ENCODE data around the gene DGCR8. TPM values are rescaled to one million over a fixed set of nuclear protein-coding genes. Genes with fewer than 3 reads are reported as not detected.
A peak's percentile ranks its signal among the peaks of the same experiment; 100 is the strongest.

Gene DGCR8
- total and polyA plus RNA-seq, 12 donors: 8.3 to 26.3 (median 14.0) TPM

DNA sequence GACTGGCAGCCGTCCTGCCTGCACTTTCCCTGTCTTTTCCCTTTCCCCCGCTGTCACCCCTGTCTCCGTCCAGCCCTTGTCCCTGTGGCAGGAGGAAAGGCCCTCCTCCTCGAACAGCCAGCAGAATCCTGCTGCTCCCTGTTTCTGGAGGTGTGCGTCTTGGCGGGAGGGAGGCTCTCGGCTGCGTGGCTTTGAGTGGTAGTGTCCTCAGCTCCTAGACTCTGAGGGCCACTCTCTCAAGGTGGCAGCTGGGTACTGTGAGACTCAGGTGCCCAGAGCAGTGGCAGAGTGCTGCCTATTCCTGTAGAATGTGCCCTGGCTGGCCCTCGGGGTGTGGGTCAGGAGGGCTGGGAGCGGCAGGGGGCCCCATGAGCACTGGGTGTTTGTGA is 26.8 kb downstream of the DGCR8 start:
- H3K27me3 ChIP-seq: no peaks in the 10 kb centered on the region
- DNase-seq: peak in 1 of 2 donors; percentile 3
- H3K27ac ChIP-seq: no peak overlapping the region
- ATAC-seq: no peak
- H3K9me3 ChIP-seq: no peaks in the 10 kb centered on the region
- intact Hi-C loops (cut with DNase I): no loop called here
- TF ChIP-seq, protein P1, sequence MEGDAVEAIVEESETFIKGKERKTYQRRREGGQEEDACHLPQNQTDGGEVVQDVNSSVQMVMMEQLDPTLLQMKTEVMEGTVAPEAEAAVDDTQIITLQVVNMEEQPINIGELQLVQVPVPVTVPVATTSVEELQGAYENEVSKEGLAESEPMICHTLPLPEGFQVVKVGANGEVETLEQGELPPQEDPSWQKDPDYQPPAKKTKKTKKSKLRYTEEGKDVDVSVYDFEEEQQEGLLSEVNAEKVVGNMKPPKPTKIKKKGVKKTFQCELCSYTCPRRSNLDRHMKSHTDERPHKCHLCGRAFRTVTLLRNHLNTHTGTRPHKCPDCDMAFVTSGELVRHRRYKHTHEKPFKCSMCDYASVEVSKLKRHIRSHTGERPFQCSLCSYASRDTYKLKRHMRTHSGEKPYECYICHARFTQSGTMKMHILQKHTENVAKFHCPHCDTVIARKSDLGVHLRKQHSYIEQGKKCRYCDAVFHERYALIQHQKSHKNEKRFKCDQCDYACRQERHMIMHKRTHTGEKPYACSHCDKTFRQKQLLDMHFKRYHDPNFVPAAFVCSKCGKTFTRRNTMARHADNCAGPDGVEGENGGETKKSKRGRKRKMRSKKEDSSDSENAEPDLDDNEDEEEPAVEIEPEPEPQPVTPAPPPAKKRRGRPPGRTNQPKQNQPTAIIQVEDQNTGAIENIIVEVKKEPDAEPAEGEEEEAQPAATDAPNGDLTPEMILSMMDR (IDR thresholded peaks at IDR 0.05): no peak
- WGBS, 2 donors: 94% methylated on average over 10 of the region's 10 CpGs
- H3K4me1 ChIP-seq: peaks cover 0 to 6% (median 1%) of the 10 kb centered on the region in 9 donors
- peaks cover 14 to 98% (median 50%) of the 10 kb centered on the region in 9 donors for H3K36me3 ChIP-seq
- H3K4me3 ChIP-seq: no peak overlapping the region

DNA sequence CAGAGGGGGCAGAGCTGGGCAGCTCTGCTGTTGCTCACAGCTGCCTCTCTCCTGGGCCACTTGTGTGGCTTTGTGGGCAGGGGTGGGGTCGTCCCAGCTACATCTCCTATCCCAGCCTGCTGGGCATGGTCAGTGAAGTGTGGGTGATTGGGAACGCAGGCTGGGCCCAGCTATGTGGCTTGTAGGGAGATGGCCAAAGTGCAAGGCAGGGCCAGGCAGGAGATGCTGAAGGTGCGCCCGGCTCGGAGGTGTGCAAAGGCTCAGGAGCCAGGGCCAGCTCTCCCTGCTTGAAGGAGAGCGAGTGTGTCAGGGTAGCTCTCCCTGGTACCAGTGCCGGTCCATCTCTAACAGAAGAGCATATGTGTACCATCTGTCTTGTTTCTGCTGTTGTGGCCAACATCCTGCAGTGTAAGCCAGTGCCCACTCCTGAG is 27.4 kb downstream of the DGCR8 start:
- intact Hi-C loops (cut with DNase I): no loop called here
- no peak for ATAC-seq
- H3K4me1 ChIP-seq: peaks cover 0 to 12% (median 6%) of the 10 kb centered on the region in 9 donors
- H3K36me3 ChIP-seq: peaks cover 14 to 98% (median 50%) of the 10 kb centered on the region in 9 donors
- WGBS, 2 donors: 91 to 96% methylated on average over 7 of the region's 7 CpGs
- H3K4me3 ChIP-seq: no peak overlapping the region
- no peak overlapping the region for H3K27ac ChIP-seq
- H3K9me3 ChIP-seq: no peaks in the 10 kb centered on the region
- TF ChIP-seq, protein P1 (IDR thresholded peaks at IDR 0.05): no peak
- peak in 1 of 2 donors; percentile 6 for DNase-seq
- no peaks in the 10 kb centered on the region for H3K27me3 ChIP-seq

DNA sequence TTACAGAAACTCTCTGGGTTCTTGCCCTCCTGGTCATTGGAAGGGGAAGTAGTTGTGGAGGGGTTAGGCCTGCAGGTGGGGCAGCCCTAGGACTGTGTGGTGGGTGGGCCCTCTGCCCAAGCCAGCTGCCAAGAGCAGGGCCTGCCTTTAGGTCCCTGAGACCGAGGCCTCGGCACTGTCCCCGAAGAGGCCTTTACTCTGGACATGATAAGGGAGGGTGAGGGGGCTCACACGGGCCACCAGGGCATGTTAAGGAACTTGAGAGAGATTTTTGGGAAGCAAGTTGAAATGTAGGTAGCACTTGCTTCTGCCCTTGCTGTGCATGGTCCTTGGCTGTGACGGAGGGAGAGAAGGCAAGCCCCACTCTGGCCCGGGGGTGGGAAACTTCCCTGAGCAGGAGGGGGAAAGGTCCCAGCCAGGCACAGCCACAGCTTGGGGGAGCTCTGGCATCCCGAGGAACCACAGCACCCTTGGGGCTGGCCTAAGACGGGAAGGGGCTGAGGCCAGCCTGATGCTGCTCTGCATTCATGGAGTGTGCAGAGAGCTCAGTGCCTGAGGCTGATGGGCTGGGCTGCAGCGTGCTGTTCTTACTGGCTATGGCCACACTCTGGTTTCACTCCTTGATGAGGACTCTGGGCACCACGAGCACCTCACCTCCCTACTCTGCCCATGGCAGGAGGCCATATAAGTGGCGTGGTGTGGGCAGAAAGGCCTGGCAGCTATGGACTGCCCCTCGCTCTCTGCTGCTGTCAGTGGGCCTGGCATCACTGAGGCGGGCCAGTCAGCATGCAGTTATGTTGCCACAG is 28.1 kb downstream of the DGCR8 start:
- Histone ChIP-seq H3K4me3 (no peak overlapping the region), H3K4me1 (peaks cover 0 to 15% (median 7%) of the 10 kb centered on the region in 9 donors), H3K36me3 (peaks cover 14 to 98% (median 55%) of the 10 kb centered on the region in 9 donors), H3K27me3 (no peaks in the 10 kb centered on the region), H3K27ac (no peak overlapping the region), H3K9me3 (no peaks in the 10 kb centered on the region)
- DNase-seq (peak in 1 of 2 donors; percentile 6), ATAC-seq (no peak)
- intact Hi-C loops (cut with DNase I): no loop called here
- 83 to 85% methylated on average over 13 of the region's 13 CpGs for WGBS, 2 donors
- TF ChIP-seq, protein P1 (IDR thresholded peaks at IDR 0.05): no peak

DNA sequence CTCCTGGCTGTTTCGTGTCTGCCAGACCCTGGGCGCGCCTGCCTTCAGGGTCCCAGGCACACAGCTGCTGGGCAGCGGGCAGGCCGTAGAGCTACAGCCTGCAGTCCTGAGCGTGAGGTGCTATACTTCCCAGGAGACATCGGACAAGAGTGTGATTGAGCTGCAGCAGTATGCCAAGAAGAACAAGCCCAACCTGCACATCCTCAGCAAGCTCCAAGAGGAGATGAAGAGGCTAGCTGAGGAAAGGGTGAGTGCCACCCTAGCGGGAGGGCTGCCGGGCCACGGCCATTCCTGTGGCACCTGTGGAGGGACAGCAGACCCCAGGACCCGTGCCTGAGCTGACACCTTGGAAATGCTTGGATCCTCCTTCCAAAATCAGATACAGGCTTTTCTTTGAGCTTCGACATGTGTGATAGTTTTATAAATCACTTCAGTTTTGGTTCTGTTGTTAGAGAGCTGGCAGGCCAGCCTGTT is 28.8 kb downstream of the DGCR8 start:
- TF ChIP-seq, protein P1 (IDR thresholded peaks at IDR 0.05): no peak
- intact Hi-C loops (cut with DNase I): no loop called here
- ATAC-seq (no peak), DNase-seq (peak in 1 of 2 donors; percentile 1)
- 87 to 90% methylated on average over 12 of the region's 12 CpGs for WGBS, 2 donors
- Histone ChIP-seq H3K36me3 (peaks cover 14 to 98% (median 62%) of the 10 kb centered on the region in 9 donors), H3K27me3 (no peaks in the 10 kb centered on the region), H3K4me1 (peaks cover 0 to 15% (median 7%) of the 10 kb centered on the region in 9 donors), H3K27ac (no peak overlapping the region), H3K9me3 (no peaks in the 10 kb centered on the region), H3K4me3 (no peak overlapping the region)

Measured in heart right ventricle (tissue), 16 donors.